HepG2 (cell line): Measurements from ENCODE around the gene GNAZ. TPM values are rescaled to one million over a fixed set of nuclear protein-coding genes. Genes with fewer than 3 reads are reported as not detected.

Experiments
- ATAC-seq: fragments of 200-7000 bp; cut with Tn5 transposase; 3 replicates; pipeline ENCODE4 v1.9.1; 2020; ENCODE audit warnings: mild to moderate bottlenecking, moderate library complexity
- BruUV-seq: library from RNA; stranded (reverse); fragments of 400-500 nt; replicated peaks from 2 replicates; lab custom pipeline; 2021; lab: Mats Ljungman, UMichigan
- CTCF ChIA-PET: fragments of 300-600 bp; formaldehyde crosslinking; extraction: SDS; loops from one replicate; lab custom pipeline; 2021; ENCODE audit warnings: low total read pairs, inconsistent platforms, low intra/inter-chr PET ratio; lab: Yijun Ruan, JAX
- POLR2A ChIA-PET: fragments of 350-600 bp; sonication (Branson Sonifier 250); formaldehyde crosslinking; loops from one replicate; lab custom pipeline; 2020; ENCODE audit warnings: antibody characterized with exemption, inconsistent platforms; lab: Yijun Ruan, JAX
- DNase-seq: peaks from one replicate; pipeline ENCODE4 v3.0.0-alpha.2; 2015; ENCODE audit warnings: low spot score
- FAIRE-seq: peaks from 3 replicates; lab custom pipeline; 2011; peaks lifted over from hg19 to GRCh38; lab: Jason Lieb, UNC
- H2AFZ ChIP-seq: one replicate; pipeline ENCODE4 v1.6.1; 2011; ENCODE audit warnings: low read length, inconsistent platforms
- H3K27ac ChIP-seq: fragments of 300-600 bp; 3 replicates; pipeline ENCODE4 v1.8.0; 2011; ENCODE audit warnings: mixed run types, mild to moderate bottlenecking, mixed read lengths, low read length, inconsistent platforms; ENCODE audit not compliant: insufficient read depth; ENCODE audit errors: extremely low read length
- H3K27me3 ChIP-seq, 2 experiments: fragments of 200-600 bp in 1 of 2; 2 replicates in 1 of 2; 3 replicates in 1 of 2; pipeline versions ENCODE4 v1.6.0 to v1.8.0; 2011; ENCODE audit warnings: low read length in 2 of 2, mild to moderate bottlenecking in 2 of 2, moderate library complexity in 2 of 2, inconsistent platforms in 1 of 2; ENCODE audit not compliant: insufficient read depth in 2 of 2, control insufficient read depth in 1 of 2
- H3K36me3 ChIP-seq, 2 experiments: fragments of 200-600 bp in 1 of 2; replicated peaks in 1 of 2; 2 replicates in 1 of 2; 3 replicates in 1 of 2; pipeline versions ENCODE4 v1.5.1 to v1.8.0; 2011; ENCODE audit warnings: low read length in 2 of 2, inconsistent platforms in 1 of 2; ENCODE audit not compliant: insufficient read depth in 2 of 2, control insufficient read depth in 1 of 2
- H3K4me1 ChIP-seq: 2 replicates; pipeline ENCODE4 v1.5.1; 2012; ENCODE audit warnings: low read length, inconsistent platforms; ENCODE audit not compliant: insufficient read depth
- H3K4me2 ChIP-seq: 2 replicates; pipeline ENCODE4 v1.6.0; 2011; ENCODE audit warnings: low read depth, low read length, inconsistent platforms
- H3K4me3 ChIP-seq, 3 experiments: fragments of 200-600 bp in 1 of 3; sonication (generic), shearing (Covaris generic) in 1 of 3; replicated peaks in 1 of 3; 2 replicates each; pipeline ENCODE4 v1.5.1; 2011 to 2016; ENCODE audit warnings: low read length in 3 of 3, inconsistent platforms in 2 of 3, low read depth in 2 of 3, mild to moderate bottlenecking in 2 of 3, control low read depth in 1 of 3, mixed read lengths in 1 of 3; ENCODE audit not compliant: insufficient read depth in 1 of 3
- H3K79me2 ChIP-seq: one replicate; pipeline ENCODE4 v1.6.1; 2011; ENCODE audit warnings: low read length, inconsistent platforms; ENCODE audit not compliant: insufficient read depth
- H3K9ac ChIP-seq: 2 replicates; pipeline ENCODE4 v1.6.0; 2011; ENCODE audit warnings: mild to moderate bottlenecking, low read depth, low read length, inconsistent platforms; ENCODE audit not compliant: insufficient read depth
- H3K9me3 ChIP-seq: 2 replicates; pipeline ENCODE4 v1.5.1; 2012; ENCODE audit warnings: mild to moderate bottlenecking, low read length
- H4K20me1 ChIP-seq: 2 replicates; pipeline ENCODE4 v1.6.0; 2011; ENCODE audit warnings: inconsistent platforms, mild to moderate bottlenecking, low read length, moderate library complexity; ENCODE audit not compliant: insufficient read depth
- CENPT ChIP-seq: sonication (generic); formaldehyde crosslinking; IDR thresholded peaks from 2 replicates; pipeline ENCODE4 v1.8.0; 2022; ENCODE audit warnings: low read depth, mild to moderate bottlenecking, moderate library complexity, missing genetic modification reagents
- CHD2 ChIP-seq: IDR thresholded peaks from 2 replicates; pipeline ENCODE4 v1.6.1; 2011; ENCODE audit warnings: low read depth, low read length, improper control_type of control experiment
- HHEX ChIP-seq: IDR thresholded peaks from 2 replicates; pipeline ENCODE4 v1.6.1; 2016; ENCODE audit warnings: control low read depth
- PCBP1 ChIP-seq: fragments of 200-400 bp; formaldehyde crosslinking; IDR thresholded peaks from 2 replicates; pipeline ENCODE4 v1.6.1; 2017; ENCODE audit warnings: mild to moderate bottlenecking, low read depth, low read length, borderline replicate concordance
- RARG ChIP-seq: sonication (generic); formaldehyde crosslinking; IDR thresholded peaks from 2 replicates; pipeline ENCODE4 v1.4.0; 2020; ENCODE audit warnings: low read depth, mild to moderate bottlenecking, missing genetic modification reagents
- RFX1 ChIP-seq: fragments of 450-650 bp; IDR thresholded peaks from 2 replicates; pipeline ENCODE4 v1.6.1; 2017
- RFX3 ChIP-seq: IDR thresholded peaks from 2 replicates; pipeline ENCODE4 v1.6.1; 2016; ENCODE audit warnings: missing biosample characterization, missing genetic modification reagents
- ZNF746 ChIP-seq: sonication (generic); formaldehyde crosslinking; IDR thresholded peaks from 2 replicates; pipeline ENCODE4 v1.8.0; 2022; ENCODE audit warnings: mild to moderate bottlenecking, missing genetic modification reagents
- ZNF772 ChIP-seq: sonication (generic); formaldehyde crosslinking; IDR thresholded peaks from 2 replicates; pipeline ENCODE4 v1.5.0; 2020; ENCODE audit warnings: mild to moderate bottlenecking, missing genetic modification reagents
- ZNF781 ChIP-seq: sonication (generic); formaldehyde crosslinking; IDR thresholded peaks from 2 replicates; pipeline ENCODE4 v1.5.1; 2020; ENCODE audit warnings: borderline replicate concordance, mild to moderate bottlenecking, missing genetic modification reagents; ENCODE audit errors: not compliant biosample characterization
- ZNF883 ChIP-seq: sonication (generic); formaldehyde crosslinking; IDR thresholded peaks from 2 replicates; pipeline ENCODE4 v1.5.1; 2020; ENCODE audit warnings: mild to moderate bottlenecking, missing genetic modification reagents; ENCODE audit errors: not compliant biosample characterization
- WGBS: methylation state at CpG from one replicate; pipeline ENCODE4 v1.1.6; 2017; ENCODE audit warnings: low lambda C conversion rate; 5-methylcytosine and 5-hydroxymethylcytosine counted together
- in situ Hi-C: cut with HindIII; loops from 2 replicates; pipeline ENCODE4 v1.10.0; 2017; ENCODE audit warnings: low pct_unique_long_range_greater_than_20kb; ENCODE audit not compliant: extremely low pct_ligation_motif_present
- intact Hi-C: fragments of 100-400 bp; cut with micrococcal nuclease; formaldehyde crosslinking; loops from one replicate; pipeline ENCODE4 v1.10.0; 2022; ENCODE audit not compliant: unreplicated experiment
- polyA plus RNA-seq, 8 experiments: library from polyadenylated mRNA; depleted of rRNA in 3 of 8; stranded (reverse) in 7 of 8; unstranded in 1 of 8; fragments of >200 nt; fragmentation: Illumina TruSeq in 4 of 8; extraction: Trizol in 4 of 8; gene quantifications; 2 replicates each; pipeline versions ENCODE4 v1.2.1 to v1.2.3, GENCODE V29; 2011 to 2016; ENCODE audit warnings: low read depth in 4 of 8, missing spikeins in 1 of 8, mixed read lengths in 1 of 8; ENCODE audit not compliant: insufficient read depth in 1 of 8
- total RNA-seq, 5 experiments: library from RNA; depleted of rRNA; stranded (reverse); fragments of >200 nt; fragmentation: Illumina TruSeq; extraction: Trizol; gene quantifications; 2 replicates each; pipeline ENCODE4 v1.2.3, GENCODE V29; 2016; ENCODE audit warnings: low read depth in 1 of 5
- TF ChIP-seq, protein P1 (sequence below): sonication (generic); formaldehyde crosslinking; IDR thresholded peaks from 2 replicates; pipeline ENCODE4 v1.5.1; 2020; ENCODE audit warnings: mild to moderate bottlenecking, missing genetic modification reagents, moderate library complexity
- TF ChIP-seq, protein P2 (sequence below): sonication (generic); formaldehyde crosslinking; IDR thresholded peaks from 2 replicates; pipeline ENCODE4 v1.5.0; 2020; ENCODE audit warnings: mild to moderate bottlenecking, missing genetic modification reagents
- TF ChIP-seq, protein P3 (sequence below): sonication (generic); formaldehyde crosslinking; IDR thresholded peaks from 2 replicates; pipeline ENCODE4 v1.5.0; 2020; ENCODE audit warnings: mild to moderate bottlenecking, missing genetic modification reagents, borderline replicate concordance
- TF ChIP-seq, protein P4 (sequence below): sonication (generic); formaldehyde crosslinking; IDR thresholded peaks from 2 replicates; pipeline ENCODE4 v1.5.0; 2020; ENCODE audit warnings: missing genetic modification reagents

The GNAZ gene
- total and polyA plus RNA-seq, 2 of the 13 experiments (the other 11 are each of a cell fraction or from before 2014, with no cell fraction given) = 11.4 to 22.3 TPM

DNA sequence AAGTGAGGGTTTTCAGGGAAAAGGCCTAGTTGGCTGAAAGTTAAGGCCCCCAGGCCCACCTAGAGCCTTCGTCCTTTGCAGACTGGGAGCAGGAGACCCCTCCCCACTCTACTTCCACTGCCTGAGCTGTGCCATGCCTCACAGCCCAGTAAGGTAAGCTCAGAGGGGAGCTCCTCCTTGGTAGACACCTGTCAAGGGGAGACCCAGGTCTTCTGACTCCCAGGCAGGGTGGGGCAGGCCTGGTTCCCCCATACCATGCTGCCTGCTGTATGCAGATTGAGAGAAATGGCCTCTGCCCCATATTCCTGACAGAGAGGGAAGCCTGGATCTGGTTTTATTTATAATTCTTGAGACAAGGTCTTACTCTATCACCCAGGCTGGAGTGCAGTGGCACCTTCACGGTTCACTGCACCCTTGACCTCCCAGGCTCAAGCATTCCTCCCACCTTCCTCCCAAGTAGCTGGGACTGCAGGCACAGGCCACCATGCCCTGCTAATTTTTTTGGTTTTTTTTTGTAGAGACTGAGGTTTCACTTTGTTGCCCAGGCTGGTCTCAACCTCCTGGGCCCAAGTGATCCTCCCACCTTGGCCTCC, 75.7 kb downstream of the GNAZ start:
- no peaks in the 10 kb centered on the region for H3K27me3 ChIP-seq
- POLR2A ChIA-PET = interaction anchor here (0.9 to 1.6 kb wide), 4 partner anchors 12 to 186 kb away, joined by 3 to 12 read pairs (median 4); no protein-coding TSS in a partner anchor
- no peak overlapping the region for H3K9ac ChIP-seq
- H3K36me3 ChIP-seq = no peaks in the 10 kb centered on the region
- no peak for DNase-seq
- peaks cover 91% of the 10 kb centered on the region for H3K4me1 ChIP-seq
- in situ Hi-C loops (no loop called here), intact Hi-C loops (no loop called here)
- no peaks in the 10 kb centered on the region for H3K9me3 ChIP-seq
- BruUV-seq = no TSS peak
- 32% methylated on average over 1 of the region's 2 CpGs for WGBS
- CTCF ChIA-PET = no interaction called here
- H2AFZ ChIP-seq = no peak overlapping the region
- H3K4me3 ChIP-seq = no peak overlapping the region
- no peaks in the 10 kb centered on the region for H3K79me2 ChIP-seq
- FAIRE-seq = no peak
- H3K27ac ChIP-seq = no peak overlapping the region
- H4K20me1 ChIP-seq = no peaks in the 10 kb centered on the region
- no peak for ATAC-seq
- H3K4me2 ChIP-seq = no peak overlapping the region
- TF ChIP-seq ZNF772 (CRISPR knock-in tag) = no peak
- TF ChIP-seq, protein P1, sequence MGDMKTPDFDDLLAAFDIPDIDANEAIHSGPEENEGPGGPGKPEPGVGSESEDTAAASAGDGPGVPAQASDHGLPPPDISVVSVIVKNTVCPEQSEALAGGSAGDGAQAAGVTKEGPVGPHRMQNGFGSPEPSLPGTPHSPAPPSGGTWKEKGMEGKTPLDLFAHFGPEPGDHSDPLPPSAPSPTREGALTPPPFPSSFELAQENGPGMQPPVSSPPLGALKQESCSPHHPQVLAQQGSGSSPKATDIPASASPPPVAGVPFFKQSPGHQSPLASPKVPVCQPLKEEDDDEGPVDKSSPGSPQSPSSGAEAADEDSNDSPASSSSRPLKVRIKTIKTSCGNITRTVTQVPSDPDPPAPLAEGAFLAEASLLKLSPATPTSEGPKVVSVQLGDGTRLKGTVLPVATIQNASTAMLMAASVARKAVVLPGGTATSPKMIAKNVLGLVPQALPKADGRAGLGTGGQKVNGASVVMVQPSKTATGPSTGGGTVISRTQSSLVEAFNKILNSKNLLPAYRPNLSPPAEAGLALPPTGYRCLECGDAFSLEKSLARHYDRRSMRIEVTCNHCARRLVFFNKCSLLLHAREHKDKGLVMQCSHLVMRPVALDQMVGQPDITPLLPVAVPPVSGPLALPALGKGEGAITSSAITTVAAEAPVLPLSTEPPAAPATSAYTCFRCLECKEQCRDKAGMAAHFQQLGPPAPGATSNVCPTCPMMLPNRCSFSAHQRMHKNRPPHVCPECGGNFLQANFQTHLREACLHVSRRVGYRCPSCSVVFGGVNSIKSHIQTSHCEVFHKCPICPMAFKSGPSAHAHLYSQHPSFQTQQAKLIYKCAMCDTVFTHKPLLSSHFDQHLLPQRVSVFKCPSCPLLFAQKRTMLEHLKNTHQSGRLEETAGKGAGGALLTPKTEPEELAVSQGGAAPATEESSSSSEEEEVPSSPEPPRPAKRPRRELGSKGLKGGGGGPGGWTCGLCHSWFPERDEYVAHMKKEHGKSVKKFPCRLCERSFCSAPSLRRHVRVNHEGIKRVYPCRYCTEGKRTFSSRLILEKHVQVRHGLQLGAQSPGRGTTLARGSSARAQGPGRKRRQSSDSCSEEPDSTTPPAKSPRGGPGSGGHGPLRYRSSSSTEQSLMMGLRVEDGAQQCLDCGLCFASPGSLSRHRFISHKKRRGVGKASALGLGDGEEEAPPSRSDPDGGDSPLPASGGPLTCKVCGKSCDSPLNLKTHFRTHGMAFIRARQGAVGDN (CRISPR knock-in tag) = no peak
- no peak for TF ChIP-seq CENPT (CRISPR knock-in tag)
- TF ChIP-seq, protein P2, sequence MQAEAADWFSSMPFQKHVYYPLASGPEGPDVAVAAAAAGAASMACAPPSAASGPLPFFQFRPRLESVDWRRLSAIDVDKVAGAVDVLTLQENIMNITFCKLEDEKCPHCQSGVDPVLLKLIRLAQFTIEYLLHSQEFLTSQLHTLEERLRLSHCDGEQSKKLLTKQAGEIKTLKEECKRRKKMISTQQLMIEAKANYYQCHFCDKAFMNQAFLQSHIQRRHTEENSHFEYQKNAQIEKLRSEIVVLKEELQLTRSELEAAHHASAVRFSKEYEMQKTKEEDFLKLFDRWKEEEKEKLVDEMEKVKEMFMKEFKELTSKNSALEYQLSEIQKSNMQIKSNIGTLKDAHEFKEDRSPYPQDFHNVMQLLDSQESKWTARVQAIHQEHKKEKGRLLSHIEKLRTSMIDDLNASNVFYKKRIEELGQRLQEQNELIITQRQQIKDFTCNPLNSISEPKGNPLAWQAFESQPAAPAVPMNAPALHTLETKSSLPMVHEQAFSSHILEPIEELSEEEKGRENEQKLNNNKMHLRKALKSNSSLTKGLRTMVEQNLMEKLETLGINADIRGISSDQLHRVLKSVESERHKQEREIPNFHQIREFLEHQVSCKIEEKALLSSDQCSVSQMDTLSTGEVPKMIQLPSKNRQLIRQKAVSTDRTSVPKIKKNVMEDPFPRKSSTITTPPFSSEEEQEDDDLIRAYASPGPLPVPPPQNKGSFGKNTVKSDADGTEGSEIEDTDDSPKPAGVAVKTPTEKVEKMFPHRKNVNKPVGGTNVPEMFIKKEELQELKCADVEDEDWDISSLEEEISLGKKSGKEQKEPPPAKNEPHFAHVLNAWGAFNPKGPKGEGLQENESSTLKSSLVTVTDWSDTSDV (CRISPR knock-in tag) = no peak
- no peak for TF ChIP-seq HHEX
- no peak for TF ChIP-seq RARG
- no peak for TF ChIP-seq RFX1
- TF ChIP-seq RFX3 = no peak
- no peak for TF ChIP-seq ZNF746 (CRISPR knock-in tag)
- TF ChIP-seq, protein P3, sequence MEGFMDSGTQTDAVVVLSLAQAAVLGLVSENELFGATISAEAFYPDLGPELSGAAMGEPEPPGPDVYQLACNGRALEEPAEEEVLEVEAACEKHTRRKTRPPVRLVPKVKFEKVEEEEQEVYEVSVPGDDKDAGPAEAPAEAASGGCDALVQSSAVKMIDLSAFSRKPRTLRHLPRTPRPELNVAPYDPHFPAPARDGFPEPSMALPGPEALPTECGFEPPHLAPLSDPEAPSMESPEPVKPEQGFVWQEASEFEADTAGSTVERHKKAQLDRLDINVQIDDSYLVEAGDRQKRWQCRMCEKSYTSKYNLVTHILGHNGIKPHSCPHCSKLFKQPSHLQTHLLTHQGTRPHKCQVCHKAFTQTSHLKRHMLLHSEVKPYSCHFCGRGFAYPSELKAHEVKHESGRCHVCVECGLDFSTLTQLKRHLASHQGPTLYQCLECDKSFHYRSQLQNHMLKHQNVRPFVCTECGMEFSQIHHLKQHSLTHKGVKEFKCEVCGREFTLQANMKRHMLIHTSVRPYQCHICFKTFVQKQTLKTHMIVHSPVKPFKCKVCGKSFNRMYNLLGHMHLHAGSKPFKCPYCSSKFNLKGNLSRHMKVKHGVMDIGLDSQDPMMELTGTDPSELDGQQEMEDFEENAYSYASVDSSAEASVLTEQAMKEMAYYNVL (CRISPR knock-in tag) = no peak
- TF ChIP-seq, protein P4, sequence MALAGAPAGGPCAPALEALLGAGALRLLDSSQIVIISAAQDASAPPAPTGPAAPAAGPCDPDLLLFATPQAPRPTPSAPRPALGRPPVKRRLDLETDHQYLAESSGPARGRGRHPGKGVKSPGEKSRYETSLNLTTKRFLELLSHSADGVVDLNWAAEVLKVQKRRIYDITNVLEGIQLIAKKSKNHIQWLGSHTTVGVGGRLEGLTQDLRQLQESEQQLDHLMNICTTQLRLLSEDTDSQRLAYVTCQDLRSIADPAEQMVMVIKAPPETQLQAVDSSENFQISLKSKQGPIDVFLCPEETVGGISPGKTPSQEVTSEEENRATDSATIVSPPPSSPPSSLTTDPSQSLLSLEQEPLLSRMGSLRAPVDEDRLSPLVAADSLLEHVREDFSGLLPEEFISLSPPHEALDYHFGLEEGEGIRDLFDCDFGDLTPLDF (CRISPR knock-in tag) = no peak
- no peak for TF ChIP-seq CHD2
- TF ChIP-seq ZNF781 (CRISPR knock-in tag) = no peak
- no peak for TF ChIP-seq PCBP1
- no peak for TF ChIP-seq ZNF883 (CRISPR knock-in tag)
